ENCODE results near the gene LSP1. TPM values are rescaled to one million over a fixed set of nuclear protein-coding genes. Genes with fewer than 3 reads are reported as not detected.

LSP1 gene
- total and polyA plus RNA-seq, 2 of the 4 experiments (the other 2 are of a cell fraction): not detected

DNA sequence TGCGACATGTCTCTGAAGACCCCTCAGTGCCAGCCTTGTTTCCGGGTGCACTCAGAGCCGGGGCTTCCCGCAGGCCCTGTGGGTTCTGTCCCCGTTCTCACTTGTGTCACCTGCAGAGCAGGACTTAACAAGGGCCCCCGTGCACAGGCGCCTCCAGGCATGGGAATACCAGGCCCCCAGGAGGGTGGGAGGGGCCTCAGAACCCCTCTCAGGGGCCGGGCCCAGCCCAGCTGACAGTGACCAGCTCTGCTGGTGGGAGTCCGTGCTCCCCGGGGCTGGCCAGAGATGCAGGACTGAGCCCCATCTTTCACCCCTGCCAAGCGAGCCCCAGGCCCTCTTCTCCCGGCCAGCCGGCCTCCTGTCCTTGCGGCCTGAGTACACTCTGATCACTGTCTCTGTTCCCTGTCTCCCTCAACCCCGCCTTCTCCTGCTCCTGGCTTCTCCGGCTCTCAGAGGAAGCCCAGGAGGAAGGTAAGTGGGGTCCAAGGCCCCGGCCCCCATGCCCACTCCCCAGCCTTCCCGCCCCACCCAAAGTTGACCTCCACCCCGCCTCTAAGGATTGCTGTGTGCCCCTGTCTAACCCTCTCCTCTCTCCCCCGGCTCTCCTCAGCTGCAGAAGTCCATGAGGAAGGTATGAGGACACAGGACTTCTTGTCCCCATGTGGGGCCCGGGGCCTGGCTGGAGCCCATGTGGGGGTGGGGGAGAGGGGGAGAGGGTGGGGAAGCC, 71.9 kb downstream of the LSP1 start:
- H2AFZ ChIP-seq (replicated peaks; ENCODE audit: low read length, poor library complexity): no peak overlapping the region
- no peak overlapping the region for H3K56ac ChIP-seq (ENCODE audit: extremely low read depth, insufficient read depth, low read length)
- intact Hi-C loops (cut with micrococcal nuclease) (no loop called here), in situ Hi-C loops (cut with MboI; ENCODE audit: low sequenced_read_pairs) (no loop called here), dilution Hi-C loops (cut with HindIII; ENCODE audit: low sequenced_read_pairs, unreplicated experiment) (no loop called here)
- no peak overlapping the region for H3K4me2 ChIP-seq (ENCODE audit: low read depth, low read length)
- no peak overlapping the region for H2BK5ac ChIP-seq (ENCODE audit: low read depth, low read length, poor library complexity, severe bottlenecking)
- 0% methylated on average over 1 of the region's 21 CpGs; no CpG with 5 or more reads in 1 of the 2 experiments for WGBS, 2 experiments (ENCODE audit: extremely low coverage in 2 of 2, insufficient read length in 1 of 2)
- no peak overlapping the region for H3K4me3 ChIP-seq (ENCODE audit: insufficient read depth, low read depth, low read length)
- H3K4me1 ChIP-seq (ENCODE audit: control insufficient read depth, insufficient read depth, low read length): no peaks in the 10 kb centered on the region
- no peak overlapping the region for H3K9ac ChIP-seq (ENCODE audit: low read depth, low read length)
- no peak overlapping the region for H3K18ac ChIP-seq (ENCODE audit: low read depth, low read length)
- no peak for DNase-seq
- ATAC-seq (ENCODE audit: low read depth): no peak
- no peaks in the 10 kb centered on the region for H3K36me3 ChIP-seq (ENCODE audit: control insufficient read depth, insufficient read depth, low read length)
- no peak overlapping the region for H3K14ac ChIP-seq (replicated peaks; ENCODE audit: low read depth, low read length)
- no peak overlapping the region for H4K8ac ChIP-seq (ENCODE audit: low read depth in 2 of 2, low read length in 2 of 2)
- BruUV-seq (replicated peaks): no TSS peak
- H2BK15ac ChIP-seq (ENCODE audit: low read depth, low read length): no peak overlapping the region
- TF ChIP-seq NFE2L2 (IDR thresholded peaks at IDR 0.05; ENCODE audit: low read depth, low read length) (no peak), CEBPB (IDR thresholded peaks at IDR 0.05; ENCODE audit: low read depth, low read length) (no peak), RCOR1 (IDR thresholded peaks at IDR 0.05; ENCODE audit: insufficient replicate concordance, low read length) (no peak), CHD1 (IDR thresholded peaks at IDR 0.05; ENCODE audit: low read depth, low read length) (no peak), MAFK (IDR thresholded peaks at IDR 0.05; ENCODE audit: low read depth, low read length) (no peak), RFX5 (IDR thresholded peaks at IDR 0.05; ENCODE audit: low read depth, low read length) (no peak), POLR2A (IDR thresholded peaks at IDR 0.05; ENCODE audit: low read depth, low read length) (no peak), BHLHE40 (IDR thresholded peaks at IDR 0.05; ENCODE audit: low read depth, low read length) (no peak), FOS (IDR thresholded peaks at IDR 0.05; ENCODE audit: low read depth, low read length) (no peak), MXI1 (IDR thresholded peaks at IDR 0.05; ENCODE audit: borderline replicate concordance, low read depth, low read length) (no peak), RAD21 (IDR thresholded peaks at IDR 0.05; ENCODE audit: low read length) (no peak), MAZ (IDR thresholded peaks at IDR 0.05; ENCODE audit: borderline replicate concordance, low read depth, low read length) (no peak), SMC3 (IDR thresholded peaks at IDR 0.05; ENCODE audit: low read depth, low read length) (no peak)
- TF ChIP-seq, protein P1, sequence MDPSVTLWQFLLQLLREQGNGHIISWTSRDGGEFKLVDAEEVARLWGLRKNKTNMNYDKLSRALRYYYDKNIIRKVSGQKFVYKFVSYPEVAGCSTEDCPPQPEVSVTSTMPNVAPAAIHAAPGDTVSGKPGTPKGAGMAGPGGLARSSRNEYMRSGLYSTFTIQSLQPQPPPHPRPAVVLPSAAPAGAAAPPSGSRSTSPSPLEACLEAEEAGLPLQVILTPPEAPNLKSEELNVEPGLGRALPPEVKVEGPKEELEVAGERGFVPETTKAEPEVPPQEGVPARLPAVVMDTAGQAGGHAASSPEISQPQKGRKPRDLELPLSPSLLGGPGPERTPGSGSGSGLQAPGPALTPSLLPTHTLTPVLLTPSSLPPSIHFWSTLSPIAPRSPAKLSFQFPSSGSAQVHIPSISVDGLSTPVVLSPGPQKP (IDR thresholded peaks at IDR 0.05; ENCODE audit: borderline replicate concordance, low read depth, low read length): no peak
- TF ChIP-seq, protein P2, sequence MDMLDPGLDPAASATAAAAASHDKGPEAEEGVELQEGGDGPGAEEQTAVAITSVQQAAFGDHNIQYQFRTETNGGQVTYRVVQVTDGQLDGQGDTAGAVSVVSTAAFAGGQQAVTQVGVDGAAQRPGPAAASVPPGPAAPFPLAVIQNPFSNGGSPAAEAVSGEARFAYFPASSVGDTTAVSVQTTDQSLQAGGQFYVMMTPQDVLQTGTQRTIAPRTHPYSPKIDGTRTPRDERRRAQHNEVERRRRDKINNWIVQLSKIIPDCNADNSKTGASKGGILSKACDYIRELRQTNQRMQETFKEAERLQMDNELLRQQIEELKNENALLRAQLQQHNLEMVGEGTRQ (IDR thresholded peaks at IDR 0.05; ENCODE audit: low read depth, low read length): no peak
- TF ChIP-seq, protein P3, sequence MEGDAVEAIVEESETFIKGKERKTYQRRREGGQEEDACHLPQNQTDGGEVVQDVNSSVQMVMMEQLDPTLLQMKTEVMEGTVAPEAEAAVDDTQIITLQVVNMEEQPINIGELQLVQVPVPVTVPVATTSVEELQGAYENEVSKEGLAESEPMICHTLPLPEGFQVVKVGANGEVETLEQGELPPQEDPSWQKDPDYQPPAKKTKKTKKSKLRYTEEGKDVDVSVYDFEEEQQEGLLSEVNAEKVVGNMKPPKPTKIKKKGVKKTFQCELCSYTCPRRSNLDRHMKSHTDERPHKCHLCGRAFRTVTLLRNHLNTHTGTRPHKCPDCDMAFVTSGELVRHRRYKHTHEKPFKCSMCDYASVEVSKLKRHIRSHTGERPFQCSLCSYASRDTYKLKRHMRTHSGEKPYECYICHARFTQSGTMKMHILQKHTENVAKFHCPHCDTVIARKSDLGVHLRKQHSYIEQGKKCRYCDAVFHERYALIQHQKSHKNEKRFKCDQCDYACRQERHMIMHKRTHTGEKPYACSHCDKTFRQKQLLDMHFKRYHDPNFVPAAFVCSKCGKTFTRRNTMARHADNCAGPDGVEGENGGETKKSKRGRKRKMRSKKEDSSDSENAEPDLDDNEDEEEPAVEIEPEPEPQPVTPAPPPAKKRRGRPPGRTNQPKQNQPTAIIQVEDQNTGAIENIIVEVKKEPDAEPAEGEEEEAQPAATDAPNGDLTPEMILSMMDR (conservative IDR thresholded peaks at IDR 0.05; ENCODE audit: low read depth, low read length): no peak
- H4K91ac ChIP-seq (ENCODE audit: insufficient read depth, low read depth, low read length): no peak overlapping the region
- H2BK20ac ChIP-seq (ENCODE audit: low read depth, low read length): no peak overlapping the region
- H2AK9ac ChIP-seq (replicated peaks; ENCODE audit: low read depth, low read length, poor library complexity): no peak overlapping the region
- no peak overlapping the region for H3K4ac ChIP-seq (ENCODE audit: low read depth, low read length)
- H4K5ac ChIP-seq (ENCODE audit: low read depth, low read length): no peak overlapping the region
- no peak overlapping the region for H3K27ac ChIP-seq (ENCODE audit: insufficient read depth, low read length)
- H3K23ac ChIP-seq (ENCODE audit: low read depth, low read length): no peak overlapping the region
- ChIA-PET POLR2A (ENCODE audit: unreplicated experiment) (no interaction called here), CTCF (no interaction called here)
- no peaks in the 10 kb centered on the region for H3K9me1 ChIP-seq (ENCODE audit: insufficient read depth, low read length)
- no peak overlapping the region for H2AK5ac ChIP-seq (ENCODE audit: low read depth, low read length)
- peaks cover 11% of the 10 kb centered on the region for H3K27me3 ChIP-seq (ENCODE audit: control insufficient read depth, insufficient read depth, low read length)
- H3K79me1 ChIP-seq (ENCODE audit: low read depth in 1 of 2, low read length in 2 of 2): no peaks in the 10 kb centered on the region
- H2BK120ac ChIP-seq (ENCODE audit: low read depth, low read length): no peak overlapping the region
- no peaks in the 10 kb centered on the region for H3K9me3 ChIP-seq (ENCODE audit: control insufficient read depth, insufficient read depth, low read length)
- no peaks in the 10 kb centered on the region for H4K20me1 ChIP-seq (ENCODE audit: insufficient read depth, low read length)
